Thoracic aorta (tissue), 2 donors: Measurements from ENCODE around the gene OTOG. TPM values are rescaled to one million over a fixed set of nuclear protein-coding genes. Genes with fewer than 3 reads are reported as not detected.

Source experiments
- ATAC-seq: fragments of 150-250 bp; one replicate; pipeline ENCODE4 v1.8.0; 2017; ENCODE audit warnings: low read depth; ENCODE audit not compliant: insufficient number of reproducible peaks, low FRiP score
- DNase-seq: peaks from one replicate; pipeline ENCODE4 v3.0.0-alpha.2; 2020; ENCODE audit warnings: low spot score
- H3K27ac ChIP-seq, 2 donors: fragments of 200-600 bp; sonication (generic); 1 replicate in 1 of 2; 2 replicates in 1 of 2; pipeline ENCODE4 v1.5.1; 2016; ENCODE audit warnings: mild to moderate bottlenecking in 2 of 2, moderate library complexity in 2 of 2
- H3K27me3 ChIP-seq: fragments of 200-600 bp; sonication (generic); replicated peaks from 2 replicates; pipeline ENCODE4 v1.6.0; 2016; ENCODE audit warnings: mild to moderate bottlenecking; ENCODE audit not compliant: insufficient read depth
- H3K36me3 ChIP-seq: fragments of 200-600 bp; sonication (generic); one replicate; pipeline ENCODE4 v1.5.1; 2016
- H3K4me1 ChIP-seq, 2 donors: fragments of 200-600 bp; sonication (generic); 1 replicate in 1 of 2; 2 replicates in 1 of 2; pipeline versions ENCODE4 v1.5.1 to v1.6.0; 2016; ENCODE audit warnings: low read depth in 2 of 2, mild to moderate bottlenecking in 1 of 2; ENCODE audit not compliant: control insufficient read depth in 1 of 2
- H3K4me3 ChIP-seq: fragments of 200-600 bp; sonication (generic); 2 replicates; pipeline ENCODE4 v1.5.1; 2016; ENCODE audit warnings: mild to moderate bottlenecking
- H3K9me3 ChIP-seq: fragments of 200-600 bp; sonication (generic); 2 replicates; pipeline ENCODE4 v1.5.1; 2016
- CTCF ChIP-seq: fragments of 200-600 bp; sonication (generic); IDR thresholded peaks from one replicate; pipeline ENCODE4 v1.5.1; 2019; ENCODE audit warnings: antibody characterized with exemption
- total RNA-seq, 2 donors: library from RNA; depleted of rRNA; stranded (reverse); fragments of >200 nt; gene quantifications; one replicate each; pipeline versions ENCODE4 v1.1.0 to v1.2.3, GENCODE V29; 2016

The OTOG gene
- total RNA-seq, 2 donors from 2014 or later = not detected

- Histone ChIP-seq H3K36me3 (no peaks in the 10 kb centered on the region), H3K27ac (no peak overlapping the region), H3K4me1 (no peaks in the 10 kb centered on the region), H3K9me3 (no peaks in the 10 kb centered on the region), H3K4me3 (no peak overlapping the region), H3K27me3 (no peaks in the 10 kb centered on the region)
- TF ChIP-seq CTCF = no peak
- no peak for DNase-seq
- no peak for ATAC-seq
Observed at GRCh38 chr11:17603056-17603825, 56.2 kb downstream of the OTOG start.

DNA sequence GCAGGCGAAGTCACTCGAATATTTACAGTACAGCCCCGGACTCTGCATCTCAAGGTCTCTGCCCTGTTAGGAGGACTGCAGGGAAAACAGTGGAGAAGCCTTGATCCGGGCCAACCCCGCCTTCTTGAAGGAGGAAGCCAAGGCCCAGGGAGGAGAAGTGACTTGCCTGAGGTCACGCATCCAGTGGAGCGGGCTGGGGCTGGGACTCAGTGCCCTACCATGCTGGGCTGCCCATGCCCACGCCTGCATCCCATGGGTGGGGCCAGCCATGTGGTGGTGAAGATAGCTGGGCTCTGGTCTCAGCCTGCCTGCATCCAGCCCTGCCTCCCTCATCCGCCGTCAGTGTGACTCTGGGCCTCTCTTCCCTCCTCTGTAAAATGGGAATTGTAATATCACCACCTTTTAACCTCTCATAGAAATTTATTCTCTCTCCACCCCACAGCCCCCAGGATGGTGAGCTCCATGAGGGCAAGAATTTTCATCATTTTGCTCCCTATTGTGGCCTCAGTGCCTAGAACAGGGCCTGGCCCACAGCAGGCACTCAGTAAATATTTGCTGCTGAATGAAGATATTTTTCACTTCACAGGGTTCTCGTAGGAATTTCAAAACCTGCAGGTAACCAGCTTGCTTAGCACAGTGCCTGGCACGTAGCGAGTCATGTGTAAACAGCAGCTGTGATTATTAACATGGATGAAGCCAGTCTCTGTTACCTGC lies 57.3 kb downstream of the OTOG start:
- no peaks in the 10 kb centered on the region for H3K9me3 ChIP-seq
- no peaks in the 10 kb centered on the region for H3K4me1 ChIP-seq
- ATAC-seq (no peak), DNase-seq (no peak)
- H3K36me3 ChIP-seq = no peaks in the 10 kb centered on the region
- H3K4me3 ChIP-seq = no peak overlapping the region
- no peak overlapping the region for H3K27ac ChIP-seq
- TF ChIP-seq CTCF = no peak
- H3K27me3 ChIP-seq = no peaks in the 10 kb centered on the region

GRCh38 chr11:17604915-17605233 lies 57.8 kb downstream of the OTOG start:
- Histone ChIP-seq H3K9me3 (no peaks in the 10 kb centered on the region), H3K27me3 (no peaks in the 10 kb centered on the region), H3K4me1 (no peaks in the 10 kb centered on the region), H3K36me3 (no peaks in the 10 kb centered on the region), H3K4me3 (no peak overlapping the region), H3K27ac (no peak overlapping the region)
- ATAC-seq = no peak
- no peak for TF ChIP-seq CTCF
- no peak for DNase-seq

- no peak overlapping the region for H3K27ac ChIP-seq
- ATAC-seq = no peak
- H3K27me3 ChIP-seq = no peaks in the 10 kb centered on the region
- no peaks in the 10 kb centered on the region for H3K36me3 ChIP-seq
- H3K4me3 ChIP-seq = no peak overlapping the region
- TF ChIP-seq CTCF = no peak
- DNase-seq = no peak
- no peaks in the 10 kb centered on the region for H3K9me3 ChIP-seq
- no peaks in the 10 kb centered on the region for H3K4me1 ChIP-seq
Observed at GRCh38 chr11:17605651-17606122, 58.6 kb downstream of the OTOG start.

DNA sequence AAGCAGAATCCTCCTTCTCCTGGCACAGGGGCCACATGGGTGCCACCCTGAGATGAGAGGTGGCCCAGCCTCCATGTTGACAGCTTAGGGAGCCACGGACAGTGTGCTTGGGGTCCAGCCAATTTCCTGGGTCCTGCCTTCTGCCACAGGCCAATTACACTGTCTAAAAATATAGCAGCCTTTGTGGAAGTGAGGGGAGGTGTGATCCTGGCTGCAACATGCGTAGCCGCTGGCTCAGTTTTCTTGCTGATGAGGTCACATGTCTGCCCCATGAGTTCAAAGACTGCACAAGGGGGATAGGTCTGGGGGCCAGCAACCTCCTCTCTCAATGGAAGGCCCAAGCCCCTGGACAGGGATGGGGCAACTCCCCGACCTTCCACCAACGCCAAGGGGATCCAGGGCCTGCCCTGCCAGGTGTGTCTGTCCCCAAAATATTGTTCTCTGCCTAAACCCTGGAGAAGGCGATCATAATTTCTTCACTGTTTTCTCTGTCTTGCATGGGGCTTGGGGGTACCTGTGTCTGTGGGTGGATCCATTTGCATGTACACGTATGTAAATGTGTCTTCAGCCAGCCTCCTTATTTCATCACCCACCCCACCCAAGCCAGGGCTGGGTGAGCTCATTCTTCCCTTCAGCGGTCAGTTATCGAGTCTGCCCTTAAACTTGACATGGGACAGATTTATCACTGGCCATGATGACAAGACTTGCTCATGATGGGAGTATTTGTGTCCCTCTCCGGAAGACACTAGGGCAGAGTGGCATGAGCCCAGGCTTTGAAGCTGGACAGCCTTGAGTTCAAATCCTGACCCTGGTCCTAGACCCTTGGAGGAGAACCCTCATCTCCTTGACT lies 59.4 kb downstream of the OTOG start:
- Histone ChIP-seq H3K4me3 (no peak overlapping the region), H3K27me3 (no peaks in the 10 kb centered on the region), H3K27ac (no peak overlapping the region), H3K4me1 (no peaks in the 10 kb centered on the region), H3K9me3 (no peaks in the 10 kb centered on the region), H3K36me3 (no peaks in the 10 kb centered on the region)
- no peak for DNase-seq
- ATAC-seq = no peak
- no peak for TF ChIP-seq CTCF
